HG03521 (cell line): ENCODE results near the gene GPATCH2L.

ENCODE experiments used
- ATAC-seq: cut with Tn5 transposase; IDR thresholded peaks from one replicate; pipeline ENCODE4 v1.9.1; 2021; ENCODE audit warnings: mild to moderate bottlenecking, moderate library complexity; ENCODE audit not compliant: unreplicated experiment

GPATCH2L gene

GRCh38 chr14:76135722-76136121 is 16.0 kb upstream of the GPATCH2L start:
- ATAC-seq: no peak

- ATAC-seq: no peak
These were observed 15.1 kb upstream of the GPATCH2L start for GRCh38 chr14:76136476-76137110.

- no peak for ATAC-seq
These were observed 13.5 kb upstream of the GPATCH2L start for GRCh38 chr14:76138119-76138757.

- ATAC-seq: no peak
These were observed 12.7 kb upstream of the GPATCH2L start for GRCh38 chr14:76138758-76139723.

GRCh38 chr14:76143642-76144041 is 8.1 kb upstream of the GPATCH2L start:
- ATAC-seq: no peak

- no peak for ATAC-seq
These were observed 4.7 kb upstream of the GPATCH2L start for GRCh38 chr14:76146976-76147375.

- ATAC-seq: no peak
These were observed 2.5 kb upstream of the GPATCH2L start for GRCh38 chr14:76149196-76149595.

GRCh38 chr14:76152333-76152681 is 585 bp downstream of the GPATCH2L start:
- ATAC-seq: peak; percentile 61

- ATAC-seq: no peak
These were observed 2.2 kb downstream of the GPATCH2L start for GRCh38 chr14:76153919-76154318.

GRCh38 chr14:76154539-76155126 is 2.9 kb downstream of the GPATCH2L start:
- no peak for ATAC-seq

- ATAC-seq: no peak
These were observed 12.1 kb downstream of the GPATCH2L start for GRCh38 chr14:76163668-76164363.

GRCh38 chr14:76168531-76168930 is 16.8 kb downstream of the GPATCH2L start:
- no peak for ATAC-seq

- no peak for ATAC-seq
These were observed 18.1 kb downstream of the GPATCH2L start for GRCh38 chr14:76169776-76170175.

- ATAC-seq: no peak
These were observed 23.3 kb downstream of the GPATCH2L start for GRCh38 chr14:76174982-76175381.

GRCh38 chr14:76175942-76176341 is 24.2 kb downstream of the GPATCH2L start:
- ATAC-seq: no peak

GRCh38 chr14:76181546-76181945 is 29.8 kb downstream of the GPATCH2L start:
- no peak for ATAC-seq

GRCh38 chr14:76186308-76187027 is 34.7 kb downstream of the GPATCH2L start:
- no peak for ATAC-seq

GRCh38 chr14:76191297-76191696 is 39.6 kb downstream of the GPATCH2L start:
- ATAC-seq: no peak

- ATAC-seq: no peak
These were observed 42.0 kb downstream of the GPATCH2L start for GRCh38 chr14:76193696-76194095.

GRCh38 chr14:76194327-76194726 is 42.6 kb downstream of the GPATCH2L start:
- no peak for ATAC-seq
